ENCODE data around the gene SNRPA.
"Not testable (repeated sequence)": the region's sequence is repeated elsewhere in the genome, so short reads cannot be mapped to it uniquely, and the experiment has no call there.

SNRPA gene

DNA sequence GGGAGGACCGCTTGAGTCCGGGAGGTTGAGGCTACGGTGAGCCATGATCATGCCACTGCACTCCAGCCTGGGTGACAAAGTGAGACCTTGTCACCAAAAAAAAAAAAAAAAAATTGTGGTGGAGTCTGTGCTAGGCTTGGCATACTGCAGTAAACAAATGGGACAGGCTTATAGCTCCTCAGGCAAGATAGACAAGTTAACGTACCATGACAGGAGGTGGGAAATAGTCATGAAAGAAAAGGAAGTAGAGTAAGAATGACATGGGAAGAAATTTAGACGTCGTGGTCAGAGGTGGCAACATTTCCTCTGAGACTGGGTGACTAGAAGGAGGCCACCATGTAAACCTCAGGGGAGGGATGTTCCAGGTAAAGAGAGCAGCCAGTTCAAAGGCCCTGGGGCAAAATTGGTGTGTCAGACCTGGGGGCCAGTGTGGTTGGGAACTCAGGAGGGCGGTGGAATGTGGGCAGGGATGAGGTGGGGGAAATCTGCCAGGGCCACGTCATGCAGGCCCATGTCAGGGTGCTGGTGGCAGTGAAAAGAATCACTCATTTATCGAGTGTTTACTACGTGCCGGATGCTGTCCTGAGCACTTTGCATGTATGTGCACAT lies 5.6 kb downstream of the SNRPA start:
- TF ChIP-seq, protein P1, sequence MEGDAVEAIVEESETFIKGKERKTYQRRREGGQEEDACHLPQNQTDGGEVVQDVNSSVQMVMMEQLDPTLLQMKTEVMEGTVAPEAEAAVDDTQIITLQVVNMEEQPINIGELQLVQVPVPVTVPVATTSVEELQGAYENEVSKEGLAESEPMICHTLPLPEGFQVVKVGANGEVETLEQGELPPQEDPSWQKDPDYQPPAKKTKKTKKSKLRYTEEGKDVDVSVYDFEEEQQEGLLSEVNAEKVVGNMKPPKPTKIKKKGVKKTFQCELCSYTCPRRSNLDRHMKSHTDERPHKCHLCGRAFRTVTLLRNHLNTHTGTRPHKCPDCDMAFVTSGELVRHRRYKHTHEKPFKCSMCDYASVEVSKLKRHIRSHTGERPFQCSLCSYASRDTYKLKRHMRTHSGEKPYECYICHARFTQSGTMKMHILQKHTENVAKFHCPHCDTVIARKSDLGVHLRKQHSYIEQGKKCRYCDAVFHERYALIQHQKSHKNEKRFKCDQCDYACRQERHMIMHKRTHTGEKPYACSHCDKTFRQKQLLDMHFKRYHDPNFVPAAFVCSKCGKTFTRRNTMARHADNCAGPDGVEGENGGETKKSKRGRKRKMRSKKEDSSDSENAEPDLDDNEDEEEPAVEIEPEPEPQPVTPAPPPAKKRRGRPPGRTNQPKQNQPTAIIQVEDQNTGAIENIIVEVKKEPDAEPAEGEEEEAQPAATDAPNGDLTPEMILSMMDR (IDR thresholded peaks at IDR 0.05; ENCODE audit: low read depth, low read length): no peak
- H3K4me3 ChIP-seq (replicated peaks in 1 of 2; ENCODE audit: low read depth in 2 of 2, low read length in 2 of 2): no peak overlapping the region
- DNase-seq (ENCODE audit: low read depth in 2 of 2): no peak

DNA sequence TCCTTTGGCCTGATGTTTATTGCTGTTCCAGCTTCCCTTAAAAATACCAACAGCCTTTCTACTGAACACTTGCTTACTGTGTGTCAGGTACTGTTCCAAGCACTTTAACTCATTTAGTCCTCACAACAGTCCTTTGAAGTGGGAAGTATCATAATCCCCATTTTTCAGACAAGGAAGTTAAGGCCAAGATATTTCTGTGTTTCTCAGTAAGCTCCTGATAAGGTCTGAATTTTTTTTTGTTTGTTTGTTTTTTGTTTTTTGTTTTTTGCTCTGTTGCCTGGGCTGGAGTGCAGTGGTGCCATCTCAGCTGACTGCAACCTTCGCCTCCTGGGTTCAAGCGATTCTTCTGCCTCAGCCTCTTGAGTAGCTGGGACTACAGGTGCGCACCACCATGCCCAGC lies 7.5 kb downstream of the SNRPA start:
- TF ChIP-seq, protein P1 (IDR thresholded peaks at IDR 0.05; ENCODE audit: low read depth, low read length): no peak
- H3K4me3 ChIP-seq (replicated peaks in 1 of 2; ENCODE audit: low read depth in 2 of 2, low read length in 2 of 2): no peak overlapping the region
- no peak for DNase-seq (ENCODE audit: low read depth in 2 of 2)

- DNase-seq (ENCODE audit: low read depth in 2 of 2): no peak
Observed at GRCh38 chr19:40759352-40759751, 8.3 kb downstream of the SNRPA start.

DNA sequence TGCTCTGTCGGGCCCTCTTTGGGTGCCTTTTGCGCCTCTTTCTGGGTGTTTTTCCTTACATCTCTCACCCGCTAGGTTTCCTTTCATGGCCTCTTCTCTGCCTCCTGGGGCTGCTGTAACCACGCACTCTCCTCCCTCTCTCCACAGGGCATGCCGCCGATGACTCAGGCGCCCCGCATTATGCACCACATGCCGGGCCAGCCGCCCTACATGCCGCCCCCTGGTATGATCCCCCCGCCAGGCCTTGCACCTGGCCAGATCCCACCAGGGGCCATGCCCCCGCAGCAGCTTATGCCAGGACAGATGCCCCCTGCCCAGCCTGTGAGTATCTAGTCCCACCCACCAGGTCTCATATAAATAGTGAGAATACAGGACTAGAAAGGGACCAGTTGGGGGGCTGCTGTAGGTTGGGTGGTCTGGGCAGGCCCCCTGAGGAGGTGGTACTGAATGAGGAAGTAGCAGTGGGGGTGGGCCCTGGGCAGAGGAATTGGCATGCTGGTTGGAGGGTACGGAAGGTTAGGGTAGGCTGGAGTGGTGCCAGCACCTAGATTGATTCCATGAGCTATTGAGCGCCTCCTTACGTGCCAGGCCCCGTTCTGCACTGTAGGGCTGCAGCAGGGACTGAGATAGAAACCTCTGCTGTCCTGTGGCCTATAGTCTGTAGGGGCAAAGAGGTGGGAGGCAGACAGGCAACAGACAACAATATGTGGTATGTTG lies 11.9 kb downstream of the SNRPA start:
- TF ChIP-seq, protein P1 (IDR thresholded peaks at IDR 0.05; ENCODE audit: low read depth, low read length): no peak
- no peak overlapping the region for H3K4me3 ChIP-seq (replicated peaks in 1 of 2; ENCODE audit: low read depth in 2 of 2, low read length in 2 of 2)
- no peak for DNase-seq (ENCODE audit: low read depth in 2 of 2)

More at GRCh38 chr19:40759352-40759751, 8.3 kb downstream of the SNRPA start:
- H3K4me3 ChIP-seq (replicated peaks in 1 of 2; ENCODE audit: low read depth in 2 of 2, low read length in 2 of 2): no peak overlapping the region
- TF ChIP-seq, protein P1 (IDR thresholded peaks at IDR 0.05; ENCODE audit: low read depth, low read length): no peak

DNA sequence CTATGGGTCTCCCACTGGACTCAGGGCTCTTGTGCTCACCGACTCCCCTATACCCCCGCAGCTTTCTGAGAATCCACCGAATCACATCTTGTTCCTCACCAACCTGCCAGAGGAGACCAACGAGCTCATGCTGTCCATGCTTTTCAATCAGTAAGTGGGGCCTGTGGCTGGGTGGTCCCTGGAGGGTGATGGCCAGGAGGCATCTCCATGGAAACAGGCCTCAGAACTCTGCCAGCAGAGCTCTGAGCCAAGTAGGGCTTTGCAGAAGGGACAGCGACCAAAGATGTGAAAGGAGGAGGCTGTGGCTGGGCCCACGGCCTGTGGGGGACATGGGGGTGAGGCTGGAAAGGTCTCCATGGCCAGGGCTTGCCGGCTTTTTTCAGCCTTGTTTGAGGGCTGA lies 12.5 kb downstream of the SNRPA start:
- DNase-seq (ENCODE audit: low read depth in 2 of 2): no peak
- TF ChIP-seq, protein P1 (IDR thresholded peaks at IDR 0.05; ENCODE audit: low read depth, low read length): no peak
- H3K4me3 ChIP-seq (replicated peaks in 1 of 2; ENCODE audit: low read depth in 2 of 2, low read length in 2 of 2): no peak overlapping the region

DNA sequence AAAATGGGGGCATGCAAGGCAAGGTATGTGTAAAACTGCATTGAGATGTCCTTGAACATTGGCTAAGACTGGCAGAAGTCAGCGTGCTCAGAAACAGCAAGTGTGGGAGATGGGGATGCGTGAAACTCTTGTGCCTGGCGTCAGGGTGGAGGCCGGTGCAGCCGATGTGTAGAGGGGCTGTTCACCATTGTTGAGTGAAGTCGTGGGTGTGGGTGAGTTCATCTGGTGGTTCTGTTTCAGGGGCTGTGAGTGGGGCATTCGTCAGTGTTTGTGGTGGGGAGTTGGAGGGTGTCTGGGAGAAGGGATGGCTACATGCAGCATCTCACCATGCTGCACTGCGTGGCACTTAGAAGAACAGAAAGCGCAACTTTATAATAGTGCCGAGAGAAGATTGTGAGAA lies 13.0 kb downstream of the SNRPA start:
- H3K4me3 ChIP-seq (replicated peaks in 1 of 2; ENCODE audit: low read depth in 2 of 2, low read length in 2 of 2): no peak overlapping the region
- TF ChIP-seq, protein P1 (IDR thresholded peaks at IDR 0.05; ENCODE audit: low read depth, low read length): no peak
- no peak for DNase-seq (ENCODE audit: low read depth in 2 of 2)

DNA sequence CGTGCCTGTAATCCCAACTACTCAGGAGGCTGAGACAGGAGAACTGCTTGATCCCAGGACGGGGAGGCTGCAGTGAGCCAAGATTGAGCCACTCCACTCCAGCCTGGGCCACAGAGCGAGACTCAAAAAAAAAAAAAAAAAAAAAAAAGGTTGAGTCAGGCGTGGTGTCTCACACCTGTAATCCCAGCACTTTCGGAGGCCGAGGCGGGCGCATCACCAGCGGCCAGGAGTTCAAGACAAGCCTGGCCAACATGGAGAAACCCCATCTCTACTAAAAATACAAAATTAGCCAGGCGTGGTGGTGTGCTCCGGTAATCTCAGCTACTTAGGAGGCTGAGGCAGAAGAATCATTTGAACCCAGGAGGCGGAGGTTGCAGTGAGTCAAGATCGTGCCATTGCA lies 15.4 kb downstream of the SNRPA start:
- not testable (repeated sequence) for H3K4me3 ChIP-seq (replicated peaks in 1 of 2; ENCODE audit: low read depth in 2 of 2, low read length in 2 of 2); DNase-seq (ENCODE audit: low read depth in 2 of 2)

Data from cardiac fibroblast (primary cell).